Measurements from ENCODE around the gene NUMA1. TPM values are rescaled to one million over a fixed set of nuclear protein-coding genes. Genes with fewer than 3 reads are reported as not detected.

The NUMA1 gene
- total RNA-seq, 2 donors from 2014 or later: 130 to 132 TPM

DNA sequence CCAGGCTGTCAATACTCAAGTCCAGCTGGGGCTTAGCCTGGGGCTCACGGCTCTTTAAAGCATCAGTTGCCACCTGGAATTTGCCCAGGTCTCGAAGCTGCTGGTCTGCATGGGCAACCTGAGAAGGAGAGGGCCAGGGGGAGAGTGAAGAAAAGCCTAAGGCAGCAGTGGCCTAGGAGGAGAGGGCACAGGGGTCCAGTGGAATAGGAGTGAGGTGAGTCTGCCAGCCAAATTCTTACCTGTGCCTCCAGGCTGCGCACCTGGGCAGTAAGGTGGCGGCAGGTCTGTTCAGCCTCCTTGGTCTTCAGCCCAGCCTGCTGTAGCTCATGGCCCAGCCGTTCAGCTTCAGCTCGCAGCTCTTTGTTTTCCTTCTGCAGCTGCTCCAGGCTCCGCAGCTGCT lies 71.6 kb downstream of the NUMA1 start:
- no peaks in the 10 kb centered on the region for H3K27me3 ChIP-seq (ENCODE audit: control insufficient read depth, insufficient read depth, low read length, poor library complexity, severe bottlenecking)
- H3K9me3 Mint-ChIP-seq: no peaks in the 10 kb centered on the region
- peaks cover 83% of the 10 kb centered on the region for H3K36me3 Mint-ChIP-seq (ENCODE audit: low read depth)
- H3K4me1 ChIP-seq (ENCODE audit: control insufficient read depth, insufficient read depth, low read length): no peaks in the 10 kb centered on the region
- no peak overlapping the region for H3K4me3 ChIP-seq (ENCODE audit: low read length)
- no peaks in the 10 kb centered on the region for H3K4me1 Mint-ChIP-seq
- H3K27ac Mint-ChIP-seq: no peak overlapping the region
- H3K4me3 Mint-ChIP-seq: no peak overlapping the region
- no peak overlapping the region for H3K27ac ChIP-seq (ENCODE audit: low read depth, low read length)
- peaks cover 84% of the 10 kb centered on the region for H3K36me3 ChIP-seq (ENCODE audit: control insufficient read depth, insufficient read depth, low read length)
- no peaks in the 10 kb centered on the region for H3K27me3 Mint-ChIP-seq (ENCODE audit: insufficient read depth)
- WGBS, 2 experiments (ENCODE audit: insufficient coverage in 1 of 2, insufficient read length in 1 of 2): 80 to 99% methylated on average over 1 to 7 of the region's 7 CpGs
- H3K9me3 ChIP-seq (ENCODE audit: control insufficient read depth, low read length): no peaks in the 10 kb centered on the region
- no peak for DNase-seq
- H3K9ac ChIP-seq (ENCODE audit: extremely low read depth, low read length, poor library complexity, severe bottlenecking): no peak overlapping the region
- TF ChIP-seq, protein P1, sequence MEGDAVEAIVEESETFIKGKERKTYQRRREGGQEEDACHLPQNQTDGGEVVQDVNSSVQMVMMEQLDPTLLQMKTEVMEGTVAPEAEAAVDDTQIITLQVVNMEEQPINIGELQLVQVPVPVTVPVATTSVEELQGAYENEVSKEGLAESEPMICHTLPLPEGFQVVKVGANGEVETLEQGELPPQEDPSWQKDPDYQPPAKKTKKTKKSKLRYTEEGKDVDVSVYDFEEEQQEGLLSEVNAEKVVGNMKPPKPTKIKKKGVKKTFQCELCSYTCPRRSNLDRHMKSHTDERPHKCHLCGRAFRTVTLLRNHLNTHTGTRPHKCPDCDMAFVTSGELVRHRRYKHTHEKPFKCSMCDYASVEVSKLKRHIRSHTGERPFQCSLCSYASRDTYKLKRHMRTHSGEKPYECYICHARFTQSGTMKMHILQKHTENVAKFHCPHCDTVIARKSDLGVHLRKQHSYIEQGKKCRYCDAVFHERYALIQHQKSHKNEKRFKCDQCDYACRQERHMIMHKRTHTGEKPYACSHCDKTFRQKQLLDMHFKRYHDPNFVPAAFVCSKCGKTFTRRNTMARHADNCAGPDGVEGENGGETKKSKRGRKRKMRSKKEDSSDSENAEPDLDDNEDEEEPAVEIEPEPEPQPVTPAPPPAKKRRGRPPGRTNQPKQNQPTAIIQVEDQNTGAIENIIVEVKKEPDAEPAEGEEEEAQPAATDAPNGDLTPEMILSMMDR (conservative IDR thresholded peaks at IDR 0.05): no peak

DNA sequence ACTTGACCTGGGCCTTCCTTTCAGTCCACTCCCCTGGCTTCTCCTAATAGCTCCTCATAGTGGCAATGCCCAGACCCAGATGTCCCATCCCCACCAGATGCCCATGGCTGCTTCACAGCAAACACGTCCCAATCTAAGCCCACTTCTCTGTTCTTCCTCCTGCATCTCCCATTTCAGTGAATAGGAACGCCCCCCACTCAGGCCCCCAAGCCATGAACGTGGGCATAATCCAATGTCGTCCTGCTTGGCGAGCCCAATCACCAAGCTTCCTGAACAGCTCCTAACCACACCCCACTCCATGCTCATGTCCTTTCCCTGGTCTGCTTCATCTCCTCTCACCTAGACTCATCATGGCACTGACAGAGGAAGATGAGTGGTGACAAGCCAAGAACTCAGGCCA lies 72.8 kb downstream of the NUMA1 start:
- H3K27ac ChIP-seq (ENCODE audit: low read depth, low read length): no peak overlapping the region
- no peaks in the 10 kb centered on the region for H3K9me3 ChIP-seq (ENCODE audit: control insufficient read depth, low read length)
- Mint-ChIP-seq H3K9me3 (no peaks in the 10 kb centered on the region), H3K27me3 (ENCODE audit: insufficient read depth) (no peaks in the 10 kb centered on the region), H3K4me3 (no peak overlapping the region), H3K36me3 (ENCODE audit: low read depth) (peaks cover 82% of the 10 kb centered on the region), H3K27ac (no peak overlapping the region), H3K4me1 (no peaks in the 10 kb centered on the region)
- H3K36me3 ChIP-seq (ENCODE audit: control insufficient read depth, insufficient read depth, low read length): peaks cover 83% of the 10 kb centered on the region
- H3K4me1 ChIP-seq (ENCODE audit: control insufficient read depth, insufficient read depth, low read length): no peaks in the 10 kb centered on the region
- TF ChIP-seq, protein P1 (conservative IDR thresholded peaks at IDR 0.05): no peak
- DNase-seq: no peak
- whole genome bisulfite sequencing, 2 experiments (ENCODE audit: insufficient coverage in 1 of 2, insufficient read length in 1 of 2): 85 to 93% methylated on average over 5 of the region's 5 CpGs
- H3K4me3 ChIP-seq (ENCODE audit: low read length): no peak overlapping the region
- H3K27me3 ChIP-seq (ENCODE audit: control insufficient read depth, insufficient read depth, low read length, poor library complexity, severe bottlenecking): no peaks in the 10 kb centered on the region
- H3K9ac ChIP-seq (ENCODE audit: extremely low read depth, low read length, poor library complexity, severe bottlenecking): no peak overlapping the region

DNA sequence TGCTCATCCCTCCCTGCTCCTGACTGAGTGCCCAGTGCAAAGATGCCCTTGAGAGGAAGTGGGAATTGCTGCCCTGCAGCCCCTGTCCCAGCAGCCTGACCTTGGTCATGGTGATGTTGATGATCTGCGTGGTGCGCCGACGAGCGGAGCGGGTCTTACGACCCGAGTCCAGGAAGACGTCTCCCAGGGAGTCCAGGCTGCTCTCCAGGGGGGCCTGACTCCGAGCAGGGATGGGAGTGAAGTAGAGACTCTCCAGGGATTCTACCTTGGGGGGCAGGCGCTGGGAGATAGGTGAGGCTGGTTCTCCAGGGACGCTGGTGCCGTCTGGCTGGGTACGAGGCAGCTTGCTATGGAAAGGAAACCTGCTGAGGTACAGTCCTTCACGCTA lies 73.3 kb downstream of the NUMA1 start:
- no peak overlapping the region for H3K4me3 ChIP-seq (ENCODE audit: low read length)
- no peak overlapping the region for H3K4me3 Mint-ChIP-seq
- no peak overlapping the region for H3K27ac ChIP-seq (ENCODE audit: low read depth, low read length)
- H3K27me3 ChIP-seq (ENCODE audit: control insufficient read depth, insufficient read depth, low read length, poor library complexity, severe bottlenecking): no peaks in the 10 kb centered on the region
- peaks cover 78% of the 10 kb centered on the region for H3K36me3 ChIP-seq (ENCODE audit: control insufficient read depth, insufficient read depth, low read length)
- TF ChIP-seq, protein P1 (conservative IDR thresholded peaks at IDR 0.05): no peak
- H3K27ac Mint-ChIP-seq: no peak overlapping the region
- peaks cover 81% of the 10 kb centered on the region for H3K36me3 Mint-ChIP-seq (ENCODE audit: low read depth)
- no peaks in the 10 kb centered on the region for H3K9me3 ChIP-seq (ENCODE audit: control insufficient read depth, low read length)
- H3K4me1 ChIP-seq (ENCODE audit: control insufficient read depth, insufficient read depth, low read length): no peaks in the 10 kb centered on the region
- no peaks in the 10 kb centered on the region for H3K4me1 Mint-ChIP-seq
- H3K9ac ChIP-seq (ENCODE audit: extremely low read depth, low read length, poor library complexity, severe bottlenecking): no peak overlapping the region
- 95 to 96% methylated on average over 8 to 15 of the region's 15 CpGs for WGBS, 2 experiments (ENCODE audit: insufficient coverage in 1 of 2, insufficient read length in 1 of 2)
- DNase-seq: no peak
- H3K9me3 Mint-ChIP-seq: no peaks in the 10 kb centered on the region
- no peaks in the 10 kb centered on the region for H3K27me3 Mint-ChIP-seq (ENCODE audit: insufficient read depth)
